ENCODE results near the gene SLX4IP. TPM values are rescaled to one million over a fixed set of nuclear protein-coding genes. Genes with fewer than 3 reads are reported as not detected.

SLX4IP gene
- total RNA-seq, 1 experiment from 2014 or later: 11.1 TPM

DNA sequence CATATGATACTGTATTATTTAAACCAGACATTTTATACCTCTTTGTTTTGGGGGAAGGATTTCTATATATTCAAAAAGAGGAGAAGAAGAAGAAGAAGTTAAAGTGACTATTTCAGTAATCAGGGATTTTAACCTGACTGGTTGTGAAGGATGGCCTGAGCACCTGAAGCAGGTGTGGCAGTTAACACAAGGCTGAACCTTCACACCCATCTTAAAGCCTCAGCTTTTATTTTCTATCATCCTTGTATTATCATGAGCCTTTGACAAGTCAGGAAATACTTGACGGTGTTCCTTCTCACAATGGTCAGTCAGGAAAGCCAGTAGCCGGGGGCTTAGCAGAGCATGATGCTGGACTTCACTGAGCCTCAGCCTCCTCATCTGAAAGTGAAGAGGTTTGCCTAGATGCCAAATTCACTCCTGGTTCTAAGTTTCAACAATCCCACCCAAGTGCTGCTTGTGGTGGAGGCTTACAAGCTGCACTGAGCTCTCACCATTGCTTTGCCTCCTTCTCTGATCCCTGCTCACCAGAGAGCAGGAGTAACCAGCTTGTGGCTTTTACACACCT, 121.5 kb downstream of the SLX4IP start (continued):
- no peak for TF ChIP-seq JUND (IDR thresholded peaks at IDR 0.05)
- TF ChIP-seq ATF3 (IDR thresholded peaks at IDR 0.05): no peak
- no peak for TF ChIP-seq POLR2AphosphoS5 (IDR thresholded peaks at IDR 0.05; ENCODE audit: low read depth, low read length)
- TF ChIP-seq ZFX (IDR thresholded peaks at IDR 0.05): no peak
- no peak for TF ChIP-seq SP1 (IDR thresholded peaks at IDR 0.05; ENCODE audit: low read depth)
- no peak for TF ChIP-seq FOSL1 (IDR thresholded peaks at IDR 0.05; ENCODE audit: low read depth)

GRCh38 chr20:10557685-10558084, 122.6 kb downstream of the SLX4IP start:
- Histone ChIP-seq H3K36me3 (ENCODE audit: control insufficient read depth in 1 of 2, insufficient read depth in 2 of 2, low read length in 2 of 2) (no peaks in the 10 kb centered on the region), H3K4me1 (ENCODE audit: control insufficient read depth in 1 of 2, insufficient read depth in 2 of 2, low read length in 2 of 2) (peaks cover 51 to 60% of the 10 kb centered on the region in 2 experiments), H4K20me1 (ENCODE audit: insufficient read depth) (peaks cover 3% of the 10 kb centered on the region; the same call in 1 of the 2 replicates), H3K9ac (ENCODE audit: low read length) (no peak overlapping the region), H3K27me3 (ENCODE audit: insufficient read depth, low read length) (no peaks in the 10 kb centered on the region), H3K9me3 (ENCODE audit: control insufficient read depth in 1 of 2, insufficient read depth in 1 of 2, low read depth in 1 of 2, low read length in 2 of 2) (no peaks in the 10 kb centered on the region), H2AFZ (ENCODE audit: low read depth, low read length, poor library complexity, severe bottlenecking) (no peak overlapping the region), H3K4me3 (replicated peaks in 1 of 2; ENCODE audit: low read depth in 1 of 2, low read length in 2 of 2) (no peak overlapping the region), H3K9me2 (ENCODE audit: insufficient read depth) (no peaks in the 10 kb centered on the region), H3K27ac (ENCODE audit: low read depth, low read length) (no peak overlapping the region), H3K79me2 (ENCODE audit: insufficient read depth, low read length) (no peaks in the 10 kb centered on the region), H3K4me2 (ENCODE audit: low read length) (no peak overlapping the region)
- CTCF ChIA-PET: no interaction called here
- RAD21 ChIA-PET (ENCODE audit: low non-redundant PET in 1 of 2, low total read pairs in 2 of 2, uncharacterized antibody in 2 of 2, unreplicated experiment in 2 of 2): no interaction called here
- intact Hi-C loops (cut with micrococcal nuclease): loop anchor here (10.0 kb wide), 1 partner anchor 87 kb away; no protein-coding TSS in a partner anchor
- ATAC-seq (no peak), DNase-seq (ENCODE audit: low read depth, low spot score) (no peak)
- no TSS peak for BruUV-seq (replicated peaks)
- POLR2A ChIA-PET: interaction anchor here (0.7 kb wide), 1 partner anchor 644 kb away, joined by 4 read pairs; no protein-coding TSS in a partner anchor
- TF ChIP-seq ZBTB33 (IDR thresholded peaks at IDR 0.05; ENCODE audit: extremely low read depth, insufficient replicate concordance, low read length): no peak
- no peak for TF ChIP-seq SRF (IDR thresholded peaks at IDR 0.05; ENCODE audit: low read depth)
- TF ChIP-seq, protein P1, sequence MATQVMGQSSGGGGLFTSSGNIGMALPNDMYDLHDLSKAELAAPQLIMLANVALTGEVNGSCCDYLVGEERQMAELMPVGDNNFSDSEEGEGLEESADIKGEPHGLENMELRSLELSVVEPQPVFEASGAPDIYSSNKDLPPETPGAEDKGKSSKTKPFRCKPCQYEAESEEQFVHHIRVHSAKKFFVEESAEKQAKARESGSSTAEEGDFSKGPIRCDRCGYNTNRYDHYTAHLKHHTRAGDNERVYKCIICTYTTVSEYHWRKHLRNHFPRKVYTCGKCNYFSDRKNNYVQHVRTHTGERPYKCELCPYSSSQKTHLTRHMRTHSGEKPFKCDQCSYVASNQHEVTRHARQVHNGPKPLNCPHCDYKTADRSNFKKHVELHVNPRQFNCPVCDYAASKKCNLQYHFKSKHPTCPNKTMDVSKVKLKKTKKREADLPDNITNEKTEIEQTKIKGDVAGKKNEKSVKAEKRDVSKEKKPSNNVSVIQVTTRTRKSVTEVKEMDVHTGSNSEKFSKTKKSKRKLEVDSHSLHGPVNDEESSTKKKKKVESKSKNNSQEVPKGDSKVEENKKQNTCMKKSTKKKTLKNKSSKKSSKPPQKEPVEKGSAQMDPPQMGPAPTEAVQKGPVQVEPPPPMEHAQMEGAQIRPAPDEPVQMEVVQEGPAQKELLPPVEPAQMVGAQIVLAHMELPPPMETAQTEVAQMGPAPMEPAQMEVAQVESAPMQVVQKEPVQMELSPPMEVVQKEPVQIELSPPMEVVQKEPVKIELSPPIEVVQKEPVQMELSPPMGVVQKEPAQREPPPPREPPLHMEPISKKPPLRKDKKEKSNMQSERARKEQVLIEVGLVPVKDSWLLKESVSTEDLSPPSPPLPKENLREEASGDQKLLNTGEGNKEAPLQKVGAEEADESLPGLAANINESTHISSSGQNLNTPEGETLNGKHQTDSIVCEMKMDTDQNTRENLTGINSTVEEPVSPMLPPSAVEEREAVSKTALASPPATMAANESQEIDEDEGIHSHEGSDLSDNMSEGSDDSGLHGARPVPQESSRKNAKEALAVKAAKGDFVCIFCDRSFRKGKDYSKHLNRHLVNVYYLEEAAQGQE (IDR thresholded peaks at IDR 0.05; ENCODE audit: low read depth): no peak
- no peak for TF ChIP-seq POLR2AphosphoS5 (IDR thresholded peaks at IDR 0.05; ENCODE audit: low read depth, low read length)
- TF ChIP-seq CBX3 (IDR thresholded peaks at IDR 0.05; ENCODE audit: low read depth): no peak
- TF ChIP-seq, protein P2, sequence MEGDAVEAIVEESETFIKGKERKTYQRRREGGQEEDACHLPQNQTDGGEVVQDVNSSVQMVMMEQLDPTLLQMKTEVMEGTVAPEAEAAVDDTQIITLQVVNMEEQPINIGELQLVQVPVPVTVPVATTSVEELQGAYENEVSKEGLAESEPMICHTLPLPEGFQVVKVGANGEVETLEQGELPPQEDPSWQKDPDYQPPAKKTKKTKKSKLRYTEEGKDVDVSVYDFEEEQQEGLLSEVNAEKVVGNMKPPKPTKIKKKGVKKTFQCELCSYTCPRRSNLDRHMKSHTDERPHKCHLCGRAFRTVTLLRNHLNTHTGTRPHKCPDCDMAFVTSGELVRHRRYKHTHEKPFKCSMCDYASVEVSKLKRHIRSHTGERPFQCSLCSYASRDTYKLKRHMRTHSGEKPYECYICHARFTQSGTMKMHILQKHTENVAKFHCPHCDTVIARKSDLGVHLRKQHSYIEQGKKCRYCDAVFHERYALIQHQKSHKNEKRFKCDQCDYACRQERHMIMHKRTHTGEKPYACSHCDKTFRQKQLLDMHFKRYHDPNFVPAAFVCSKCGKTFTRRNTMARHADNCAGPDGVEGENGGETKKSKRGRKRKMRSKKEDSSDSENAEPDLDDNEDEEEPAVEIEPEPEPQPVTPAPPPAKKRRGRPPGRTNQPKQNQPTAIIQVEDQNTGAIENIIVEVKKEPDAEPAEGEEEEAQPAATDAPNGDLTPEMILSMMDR (IDR thresholded peaks at IDR 0.05 in 2 of 3, conservative IDR thresholded peaks at IDR 0.05 in 1 of 3; ENCODE audit: borderline replicate concordance in 1 of 3, insufficient read depth in 1 of 3, low read depth in 2 of 3, low read length in 2 of 3): no peak
- no peak for TF ChIP-seq JUND (IDR thresholded peaks at IDR 0.05)
- TF ChIP-seq RAD21 (IDR thresholded peaks at IDR 0.05; ENCODE audit: low read depth): no peak
- TF ChIP-seq EGR1 (IDR thresholded peaks at IDR 0.05; ENCODE audit: low read depth): no peak
- TF ChIP-seq EZH2 (IDR thresholded peaks at IDR 0.05): no peak
- no peak for TF ChIP-seq TCF7L2 (IDR thresholded peaks at IDR 0.05; ENCODE audit: borderline replicate concordance, extremely low read depth, insufficient read depth, insufficient read length)
- TF ChIP-seq ZNF274 (IDR thresholded peaks at IDR 0.05; ENCODE audit: low read depth, low read length): no peak
- TF ChIP-seq FOSL1 (IDR thresholded peaks at IDR 0.05; ENCODE audit: low read depth): no peak
- no peak for TF ChIP-seq ATF3 (IDR thresholded peaks at IDR 0.05)
- no peak for TF ChIP-seq ZFX (IDR thresholded peaks at IDR 0.05)

Data from HCT116 (cell line).